PFSK-1 (cell line): Measurements from ENCODE around the gene CPSF3.

Source experiments
- FOXP2 ChIP-seq: optimal IDR thresholded peaks from 2 replicates; pipeline ENCODE3; 2011; ENCODE audit warnings: borderline replicate concordance, control low read depth, inconsistent platforms; ENCODE audit not compliant: insufficient read depth; ENCODE audit errors: extremely low read length, extremely low read depth
- POLR2AphosphoS5 ChIP-seq: IDR thresholded peaks from 2 replicates; pipeline ENCODE4 v1.6.1; 2012; ENCODE audit warnings: low read depth, mild to moderate bottlenecking, control low read depth, low read length, moderate library complexity
- REST ChIP-seq, 2 experiments: IDR thresholded peaks; 2 replicates each; pipeline versions ENCODE4 v1.6.1 to v1.8.0; 2011 to 2012; ENCODE audit warnings: low read depth in 2 of 2, low read length in 2 of 2, control low read depth in 1 of 2, inconsistent platforms in 1 of 2, mild to moderate bottlenecking in 1 of 2, moderate library complexity in 1 of 2; ENCODE audit not compliant: insufficient read depth in 1 of 2
- SIN3A ChIP-seq: IDR thresholded peaks from 2 replicates; pipeline ENCODE4 v1.6.1; 2012; ENCODE audit warnings: mild to moderate bottlenecking, low read length, moderate library complexity, borderline replicate concordance; ENCODE audit not compliant: insufficient read depth
- TAF1 ChIP-seq: IDR thresholded peaks from 2 replicates; pipeline ENCODE4 v1.6.1; 2012; ENCODE audit warnings: low read length, control low read depth, borderline replicate concordance; ENCODE audit not compliant: insufficient read depth

The CPSF3 gene

GRCh38 chr2:9498210-9498609 is 74.8 kb downstream of the CPSF3 start:
- TF ChIP-seq SIN3A (no peak), POLR2AphosphoS5 (no peak), REST (IDR thresholded peaks at IDR 0.05; ENCODE audit: insufficient read depth in 1 of 2, low read depth in 2 of 2, low read length in 2 of 2) (no peak), TAF1 (no peak), FOXP2 (no peak)

GRCh38 chr2:9508931-9509330 is 85.5 kb downstream of the CPSF3 start:
- TF ChIP-seq FOXP2 (no peak), SIN3A (no peak), TAF1 (no peak), POLR2AphosphoS5 (no peak), REST (IDR thresholded peaks at IDR 0.05; ENCODE audit: insufficient read depth in 1 of 2, low read depth in 2 of 2, low read length in 2 of 2) (no peak)

- TF ChIP-seq POLR2AphosphoS5 (no peak), FOXP2 (no peak), TAF1 (no peak), SIN3A (no peak), REST (IDR thresholded peaks at IDR 0.05; ENCODE audit: insufficient read depth in 1 of 2, low read depth in 2 of 2, low read length in 2 of 2) (no peak)
Observed at GRCh38 chr2:9517118-9517782, 93.8 kb downstream of the CPSF3 start.

GRCh38 chr2:9518163-9518562 is 94.7 kb downstream of the CPSF3 start:
- no peak for TF ChIP-seq POLR2AphosphoS5
- no peak for TF ChIP-seq TAF1
- no peak for TF ChIP-seq REST (IDR thresholded peaks at IDR 0.05; ENCODE audit: insufficient read depth in 1 of 2, low read depth in 2 of 2, low read length in 2 of 2)
- TF ChIP-seq FOXP2, result no peak
- no peak for TF ChIP-seq SIN3A

GRCh38 chr2:9518780-9519179 is 95.3 kb downstream of the CPSF3 start:
- no peak for TF ChIP-seq REST (IDR thresholded peaks at IDR 0.05; ENCODE audit: insufficient read depth in 1 of 2, low read depth in 2 of 2, low read length in 2 of 2)
- TF ChIP-seq POLR2AphosphoS5, result no peak
- no peak for TF ChIP-seq TAF1
